Activated naive CD8-positive, alpha-beta T cell treated with anti-CD3 and anti-CD28 coated beads for 36 hours (primary cell): Measurements from ENCODE around the gene KASH5. TPM values are rescaled to one million over a fixed set of nuclear protein-coding genes. Genes with fewer than 3 reads are reported as not detected.

ENCODE experiments used
- DNase-seq: peaks from one replicate; pipeline ENCODE4 v3.0.0; 2021
- H3K27ac Mint-ChIP-seq: one replicate; pipeline ENCODE4 v1.8.0; 2022; ENCODE audit warnings: mild to moderate bottlenecking, moderate library complexity, mixed read lengths
- H3K27me3 Mint-ChIP-seq: one replicate; pipeline ENCODE4 v1.8.0; 2022; ENCODE audit warnings: mild to moderate bottlenecking, mixed read lengths
- H3K36me3 Mint-ChIP-seq: one replicate; pipeline ENCODE4 v1.8.0; 2021; ENCODE audit warnings: mild to moderate bottlenecking, mixed read lengths
- H3K4me1 Mint-ChIP-seq: one replicate; pipeline ENCODE4 v1.8.0; 2021; ENCODE audit warnings: mixed read lengths
- H3K4me3 Mint-ChIP-seq: one replicate; pipeline ENCODE4 v1.8.0; 2022; ENCODE audit warnings: mild to moderate bottlenecking, moderate library complexity, mixed read lengths
- H3K9me3 Mint-ChIP-seq: one replicate; pipeline ENCODE4 v1.8.0; 2022; ENCODE audit warnings: mixed read lengths
- total RNA-seq, 2 experiments: library from RNA; stranded (reverse); gene quantifications; one replicate each; pipeline ENCODE4 v1.2.3, GENCODE V29; 2021

The KASH5 gene
- total RNA-seq, 2 experiments from 2014 or later = 0.45 to 1.1 TPM

DNA sequence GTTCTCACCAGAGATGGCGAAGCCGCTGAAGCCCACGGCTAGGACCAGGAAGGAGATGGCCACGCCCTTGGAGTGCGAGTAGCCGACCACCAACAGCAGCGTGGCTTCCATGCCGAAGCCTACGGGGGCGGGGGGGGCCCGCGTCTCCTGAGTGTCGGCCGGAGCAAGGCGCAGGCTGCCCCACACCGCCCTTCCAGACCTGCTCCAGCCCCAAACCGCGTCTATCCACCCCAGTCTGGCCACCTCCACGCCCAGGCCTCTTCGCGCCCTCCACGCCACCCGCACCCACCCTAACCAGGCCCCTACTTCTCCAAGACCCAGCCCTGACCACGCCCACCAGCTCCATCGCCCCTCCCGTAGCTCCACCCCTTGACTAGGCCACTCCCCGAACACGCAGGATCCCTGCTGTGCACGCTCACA is 43.3 kb downstream of the KASH5 start:
- Mint-ChIP-seq H3K36me3 (peaks cover 2% of the 10 kb centered on the region), H3K4me1 (peaks cover 31% of the 10 kb centered on the region), H3K27ac (no peak overlapping the region), H3K4me3 (no peak overlapping the region), H3K9me3 (no peaks in the 10 kb centered on the region), H3K27me3 (peaks cover 100% of the 10 kb centered on the region)
- DNase-seq = peak; percentile 33

DNA sequence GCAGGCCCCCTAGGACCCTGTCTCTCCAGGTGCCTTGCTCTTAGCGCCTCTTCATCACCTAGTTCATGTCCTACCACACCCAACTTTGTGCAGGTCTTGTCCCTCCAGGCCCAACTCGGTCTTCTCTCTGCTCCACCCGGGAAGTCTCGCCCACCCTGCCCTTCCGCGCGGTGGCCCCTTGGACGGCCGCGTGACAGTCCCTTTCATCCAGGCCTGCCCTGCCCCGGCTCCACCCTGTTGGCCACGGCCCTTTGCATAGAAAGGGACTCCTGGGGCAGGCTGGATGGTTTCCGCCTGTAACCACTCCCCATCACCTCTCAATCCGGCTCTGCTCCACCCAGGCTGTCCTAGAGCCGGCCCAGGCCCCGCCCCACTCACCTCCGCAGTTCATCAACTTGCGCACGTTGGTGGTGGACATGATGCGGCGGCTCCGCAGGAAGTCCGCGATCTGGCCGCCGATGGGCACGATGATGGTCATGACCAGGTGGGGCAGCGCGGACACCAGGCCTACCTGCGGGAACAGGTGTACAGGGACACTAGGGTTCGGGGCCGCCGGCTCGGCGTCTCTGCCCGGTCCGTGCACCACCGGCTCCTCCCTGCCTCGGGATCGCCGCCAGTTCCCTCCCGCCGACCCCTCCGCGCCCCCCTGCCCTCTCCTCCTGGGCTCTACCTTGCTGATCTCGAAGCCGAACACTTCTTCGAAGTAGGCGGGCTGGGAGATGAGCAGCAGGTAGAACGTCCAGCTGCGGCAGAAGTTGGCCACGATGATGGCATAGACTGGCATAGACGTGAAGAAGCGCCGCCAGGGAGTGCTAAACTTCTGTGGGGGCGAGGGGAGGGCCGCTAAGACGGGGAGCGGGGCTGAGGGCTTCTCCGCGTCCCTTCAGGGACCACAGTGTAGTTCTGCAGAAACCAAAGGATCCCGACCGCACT is 44.4 kb downstream of the KASH5 start:
- no peak overlapping the region for H3K27ac Mint-ChIP-seq
- peaks cover 100% of the 10 kb centered on the region for H3K27me3 Mint-ChIP-seq
- H3K4me3 Mint-ChIP-seq = no peak overlapping the region
- peaks cover 2% of the 10 kb centered on the region for H3K36me3 Mint-ChIP-seq
- H3K4me1 Mint-ChIP-seq = peaks cover 29% of the 10 kb centered on the region
- no peak for DNase-seq
- no peaks in the 10 kb centered on the region for H3K9me3 Mint-ChIP-seq

DNA sequence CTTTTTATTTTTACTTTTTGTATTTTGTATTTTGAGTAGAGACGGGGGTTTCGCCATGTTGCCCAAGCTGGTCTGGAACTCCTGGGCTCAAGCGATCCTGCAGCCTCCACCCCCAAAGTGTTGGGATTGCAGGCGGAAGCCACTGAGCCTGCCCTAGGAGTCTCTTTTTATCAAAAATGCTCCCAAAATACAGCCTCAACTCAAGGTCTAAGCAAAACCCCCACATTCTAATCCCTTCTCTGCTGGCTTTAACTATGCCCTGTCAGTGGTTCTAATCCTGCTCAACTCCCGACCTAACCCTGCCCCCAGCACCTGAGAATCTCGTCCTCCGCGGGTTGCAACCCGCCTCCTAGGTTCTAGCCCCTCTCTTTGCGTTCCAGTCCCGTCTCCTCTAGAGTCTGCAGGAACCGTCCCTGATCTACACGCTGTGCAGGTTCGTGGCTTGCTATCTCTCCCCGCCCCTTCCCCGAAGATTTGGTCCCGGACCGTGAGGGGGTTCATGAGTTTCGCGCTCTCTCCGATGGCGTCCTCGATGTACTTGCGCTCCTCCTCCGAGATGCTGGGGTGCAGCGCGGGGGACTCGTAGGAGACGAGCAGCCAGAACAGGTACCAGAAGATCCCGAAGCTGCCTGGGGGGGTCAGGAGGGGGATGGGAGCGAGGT is 45.3 kb downstream of the KASH5 start:
- H3K27me3 Mint-ChIP-seq = peaks cover 100% of the 10 kb centered on the region
- no peak overlapping the region for H3K27ac Mint-ChIP-seq
- H3K9me3 Mint-ChIP-seq = no peaks in the 10 kb centered on the region
- H3K36me3 Mint-ChIP-seq = peaks cover 2% of the 10 kb centered on the region
- DNase-seq = no peak
- no peak overlapping the region for H3K4me3 Mint-ChIP-seq
- peaks cover 24% of the 10 kb centered on the region for H3K4me1 Mint-ChIP-seq

DNA sequence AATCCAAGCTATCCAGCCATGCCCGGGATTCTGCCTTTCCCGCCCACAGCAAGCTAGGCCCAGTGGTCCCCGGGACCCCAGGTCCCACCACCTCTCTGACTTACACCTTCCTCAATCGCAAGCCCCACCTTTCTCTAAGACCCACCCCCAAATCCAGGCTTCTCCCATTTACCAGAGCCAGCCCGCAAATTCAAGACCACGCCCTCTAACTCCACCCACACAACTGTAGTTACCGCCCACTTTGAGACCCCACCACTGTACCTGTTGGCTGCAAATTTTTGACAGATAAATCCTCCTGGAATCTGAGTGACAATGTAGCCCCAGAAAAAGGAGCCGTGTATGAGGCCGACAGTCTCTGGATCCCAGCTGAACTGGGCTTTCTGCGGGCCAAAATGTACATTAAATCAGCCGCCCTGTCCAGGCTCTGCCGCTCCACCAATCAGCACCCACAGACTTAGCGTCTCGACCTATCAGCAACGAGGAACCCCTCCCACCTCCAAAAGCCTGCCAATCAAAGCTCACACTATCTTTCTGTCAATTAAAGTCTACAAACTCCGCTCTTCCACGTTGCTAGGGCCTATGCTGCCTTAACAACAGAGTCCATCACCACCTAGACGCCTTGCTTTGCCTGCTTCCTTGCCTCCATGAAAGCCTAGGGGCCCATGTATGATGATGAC is 47.0 kb downstream of the KASH5 start:
- no peak for DNase-seq
- peaks cover 2% of the 10 kb centered on the region for H3K36me3 Mint-ChIP-seq
- peaks cover 100% of the 10 kb centered on the region for H3K27me3 Mint-ChIP-seq
- no peak overlapping the region for H3K4me3 Mint-ChIP-seq
- no peak overlapping the region for H3K27ac Mint-ChIP-seq
- H3K9me3 Mint-ChIP-seq = no peaks in the 10 kb centered on the region
- peaks cover 19% of the 10 kb centered on the region for H3K4me1 Mint-ChIP-seq

DNA sequence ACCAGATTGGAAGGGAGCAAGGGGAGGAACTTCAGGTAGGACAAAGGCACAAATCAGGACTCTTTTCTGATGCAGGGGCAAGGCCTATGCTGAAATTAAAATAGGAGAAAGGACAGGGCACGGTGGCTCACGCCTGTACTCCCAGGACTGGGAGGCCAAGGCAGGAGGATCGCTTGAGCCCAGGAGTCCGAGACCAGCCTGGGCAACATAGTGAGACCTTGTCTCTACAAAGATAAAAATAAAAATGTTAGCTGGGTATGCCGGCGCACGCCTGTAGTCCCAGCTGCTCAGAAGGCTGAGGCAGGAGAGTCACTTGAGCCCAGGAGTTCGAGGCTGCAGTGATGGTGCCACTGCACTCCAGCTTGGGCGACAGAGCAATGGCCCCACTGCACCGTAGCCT is 47.6 kb downstream of the KASH5 start:
- peaks cover 18% of the 10 kb centered on the region for H3K4me1 Mint-ChIP-seq
- H3K9me3 Mint-ChIP-seq = no peaks in the 10 kb centered on the region
- H3K36me3 Mint-ChIP-seq = peaks cover 2% of the 10 kb centered on the region
- peaks cover 100% of the 10 kb centered on the region for H3K27me3 Mint-ChIP-seq
- H3K27ac Mint-ChIP-seq = no peak overlapping the region
- no peak for DNase-seq
- no peak overlapping the region for H3K4me3 Mint-ChIP-seq

DNA sequence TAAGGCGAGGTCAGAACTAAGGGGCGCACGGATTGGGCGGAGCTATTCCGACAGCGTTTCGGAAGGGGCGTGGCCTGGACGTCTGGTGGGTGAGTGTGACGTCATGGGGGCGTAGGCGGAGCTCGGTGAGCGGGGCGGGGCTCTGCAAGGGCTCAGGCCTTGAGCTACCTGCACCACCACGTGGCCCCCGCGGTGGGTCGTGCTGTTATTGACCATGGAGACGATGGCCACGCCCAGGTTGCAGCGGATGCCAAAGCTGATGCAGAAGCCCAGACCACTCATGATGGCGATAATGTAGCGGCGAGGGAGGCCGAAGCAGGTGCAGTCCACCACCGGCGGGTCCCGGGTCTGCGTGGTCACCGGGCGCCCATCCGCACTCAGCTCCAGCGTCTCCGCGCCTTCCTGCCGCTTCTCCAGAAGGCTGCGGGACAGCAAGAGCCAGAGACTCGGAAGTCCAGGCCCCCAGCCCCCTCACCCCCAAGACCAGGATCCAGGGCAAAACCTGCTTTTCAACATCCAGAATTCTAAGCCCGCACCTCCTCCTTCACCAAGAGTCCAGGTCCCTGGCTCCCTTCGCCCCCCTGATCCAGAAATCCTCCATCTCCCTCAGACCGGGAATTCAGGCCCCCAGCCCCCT is 48.5 kb downstream of the KASH5 start:
- DNase-seq = peak; percentile 76
- no peak overlapping the region for H3K27ac Mint-ChIP-seq
- H3K9me3 Mint-ChIP-seq = no peaks in the 10 kb centered on the region
- H3K4me3 Mint-ChIP-seq = no peak overlapping the region
- peaks cover 99% of the 10 kb centered on the region for H3K27me3 Mint-ChIP-seq
- H3K4me1 Mint-ChIP-seq = peaks cover 22% of the 10 kb centered on the region
- H3K36me3 Mint-ChIP-seq = peaks cover 2% of the 10 kb centered on the region

DNA sequence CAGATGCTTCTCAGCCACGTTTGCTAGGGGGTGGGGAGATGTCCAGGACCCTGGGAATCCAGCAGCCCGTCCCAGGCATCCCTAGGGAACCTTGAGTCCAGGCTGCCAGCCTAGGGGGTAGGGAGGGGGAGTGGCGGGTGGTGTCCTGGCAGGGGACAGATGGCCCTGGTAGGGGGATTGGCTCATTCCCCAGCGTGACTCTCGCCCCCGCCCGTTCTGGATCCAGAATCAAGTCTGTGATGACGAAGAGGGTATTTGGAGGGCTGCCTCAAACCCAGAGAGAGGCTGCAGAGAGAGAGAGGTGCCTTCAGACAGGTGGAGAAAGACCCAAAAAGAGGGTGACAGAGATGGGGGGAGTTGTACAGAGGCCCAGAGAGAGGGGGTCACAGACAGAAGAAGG is 49.2 kb downstream of the KASH5 start:
- peaks cover 2% of the 10 kb centered on the region for H3K36me3 Mint-ChIP-seq
- DNase-seq = no peak
- no peak overlapping the region for H3K4me3 Mint-ChIP-seq
- H3K4me1 Mint-ChIP-seq = peaks cover 27% of the 10 kb centered on the region
- no peaks in the 10 kb centered on the region for H3K9me3 Mint-ChIP-seq
- no peak overlapping the region for H3K27ac Mint-ChIP-seq
- H3K27me3 Mint-ChIP-seq = peaks cover 99% of the 10 kb centered on the region

DNA sequence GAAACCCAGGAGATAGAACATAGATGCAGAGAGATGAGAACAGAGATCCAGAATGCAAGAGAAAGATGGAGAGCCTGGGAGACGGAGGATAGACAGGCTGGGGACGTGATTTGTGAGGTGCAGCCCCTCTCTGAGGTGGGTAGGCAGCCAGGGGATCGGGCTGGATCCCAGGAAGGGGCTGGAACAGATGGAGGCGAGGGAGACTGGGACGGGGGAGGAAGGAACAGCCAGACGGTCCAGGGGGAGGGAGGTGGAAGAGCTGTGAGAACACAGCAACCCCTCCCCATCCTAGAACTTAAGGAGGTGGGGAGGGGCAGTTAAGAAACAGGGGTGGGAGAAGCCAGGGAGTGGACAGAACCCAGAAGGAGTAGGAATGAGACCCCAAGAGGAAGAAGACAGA is 50.2 kb downstream of the KASH5 start:
- peaks cover 28% of the 10 kb centered on the region for H3K4me1 Mint-ChIP-seq
- no peaks in the 10 kb centered on the region for H3K9me3 Mint-ChIP-seq
- no peak overlapping the region for H3K4me3 Mint-ChIP-seq
- H3K27me3 Mint-ChIP-seq = peaks cover 98% of the 10 kb centered on the region
- DNase-seq = no peak
- H3K36me3 Mint-ChIP-seq = peaks cover 2% of the 10 kb centered on the region
- no peak overlapping the region for H3K27ac Mint-ChIP-seq

DNA sequence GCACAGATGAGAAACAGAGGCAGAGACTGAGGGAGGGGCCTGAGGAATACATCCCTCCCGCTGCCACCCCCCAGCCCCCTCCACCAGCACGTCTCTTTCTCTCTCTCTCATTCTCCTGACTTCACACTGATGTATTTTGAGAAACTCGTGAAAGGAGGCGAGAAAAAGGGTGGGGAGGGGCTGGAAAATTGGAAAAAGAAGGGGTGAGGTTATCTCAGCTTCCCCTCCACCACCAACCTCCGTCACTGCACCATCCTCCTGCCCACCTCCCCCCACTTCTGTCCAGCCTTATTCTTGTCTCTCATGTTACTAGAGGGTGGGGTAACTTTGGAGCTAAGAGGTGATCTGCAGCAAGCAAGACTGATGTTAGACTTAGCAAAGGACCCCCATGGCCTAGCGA is 51.8 kb downstream of the KASH5 start:
- Mint-ChIP-seq H3K4me1 (peaks cover 27% of the 10 kb centered on the region), H3K4me3 (no peak overlapping the region), H3K27me3 (peaks cover 83% of the 10 kb centered on the region), H3K9me3 (no peaks in the 10 kb centered on the region), H3K36me3 (peaks cover 2% of the 10 kb centered on the region), H3K27ac (no peak overlapping the region)
- no peak for DNase-seq

DNA sequence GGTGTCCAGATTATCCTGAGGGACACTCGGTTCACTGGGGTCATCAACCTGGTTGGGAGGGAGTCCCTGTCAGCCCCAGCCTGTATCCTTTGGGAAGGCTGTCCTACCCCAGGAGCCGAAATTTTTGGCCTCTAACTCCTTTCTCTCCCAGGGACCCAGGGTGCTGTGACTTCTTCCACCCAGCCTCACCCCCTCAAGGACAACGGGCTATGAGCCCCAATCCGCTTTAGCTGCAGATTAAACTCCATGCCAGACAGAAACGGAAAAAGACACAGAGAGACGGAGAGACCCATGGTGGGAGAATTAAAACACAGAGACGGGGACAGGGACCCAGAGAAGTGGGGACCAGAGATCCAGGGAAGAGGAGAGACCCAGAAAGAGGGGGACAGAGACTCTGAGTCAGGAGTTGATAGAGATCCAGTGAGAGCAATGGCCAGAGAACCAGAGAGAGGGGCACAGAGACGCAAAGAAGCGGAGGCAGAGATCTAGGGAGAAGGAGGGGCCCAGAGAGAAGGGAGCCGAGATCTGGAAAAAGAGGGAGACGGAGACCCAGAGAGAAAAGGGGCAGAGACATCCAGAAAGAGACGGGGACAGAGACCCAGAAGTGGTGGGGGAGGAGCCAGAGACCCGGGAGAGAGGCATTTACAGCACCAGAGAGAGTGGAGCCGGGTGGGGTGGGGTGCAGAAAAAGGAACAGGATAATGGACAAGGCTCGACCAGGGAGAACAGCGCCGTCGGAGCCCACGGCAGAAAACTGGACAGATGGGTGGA is 52.6 kb downstream of the KASH5 start:
- no peaks in the 10 kb centered on the region for H3K9me3 Mint-ChIP-seq
- no peak overlapping the region for H3K4me3 Mint-ChIP-seq
- H3K27me3 Mint-ChIP-seq = peaks cover 75% of the 10 kb centered on the region
- H3K27ac Mint-ChIP-seq = no peak overlapping the region
- no peak for DNase-seq
- peaks cover 32% of the 10 kb centered on the region for H3K4me1 Mint-ChIP-seq
- H3K36me3 Mint-ChIP-seq = peaks cover 2% of the 10 kb centered on the region

DNA sequence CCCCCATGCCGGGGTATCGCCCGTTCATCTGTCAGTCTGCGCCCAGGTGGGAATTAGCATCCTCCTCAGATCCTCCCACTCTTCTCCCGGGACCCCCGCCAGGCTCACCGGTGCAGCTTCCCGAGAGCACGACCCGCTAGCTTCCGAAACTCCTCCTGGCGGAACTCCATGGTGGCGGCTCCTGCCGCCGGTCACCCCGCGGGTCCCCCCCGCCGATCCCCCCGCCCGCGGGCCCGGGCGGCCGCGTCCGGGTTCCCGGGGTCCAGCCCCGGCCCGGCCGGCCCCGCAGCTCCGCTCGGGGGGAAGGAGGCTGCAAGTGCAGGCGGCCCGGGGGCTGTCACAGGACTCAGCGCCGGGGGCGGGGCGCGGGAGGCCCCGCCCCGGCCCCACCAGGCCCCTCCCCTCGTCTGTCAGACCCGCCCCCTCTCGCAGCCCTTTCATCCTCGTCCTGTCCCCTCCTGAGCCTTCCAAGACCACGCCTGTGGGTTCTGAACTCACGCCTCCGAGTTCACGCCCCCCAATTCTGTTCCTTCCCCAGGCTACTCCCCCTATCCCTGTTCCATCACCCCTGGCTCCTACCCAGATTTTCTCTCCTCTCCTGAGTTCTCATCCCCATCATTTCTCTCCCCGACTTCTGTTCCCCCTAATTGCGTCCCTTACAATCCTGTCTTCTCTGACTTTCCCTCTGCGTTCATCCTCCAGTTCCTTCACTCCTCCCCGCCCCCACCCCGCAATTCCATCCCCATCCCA is 53.3 kb downstream of the KASH5 start, which contains the start of gene SLC17A7:
SLC17A7 (minus strand) TSS at position 318 of the 750 bp plus-strand sequence; CDS start at position 170, 148 bp downstream.
- peaks cover 5% of the 10 kb centered on the region for H3K36me3 Mint-ChIP-seq
- H3K9me3 Mint-ChIP-seq = no peaks in the 10 kb centered on the region
- H3K27ac Mint-ChIP-seq = no peak within 1 kb of the TSS
- H3K4me3 Mint-ChIP-seq = peak within 1 kb of the TSS; percentile 79
- peaks cover 67% of the 10 kb centered on the region for H3K27me3 Mint-ChIP-seq
- H3K4me1 Mint-ChIP-seq = peaks cover 27% of the 10 kb centered on the region
- DNase-seq = peak; percentile 50

DNA sequence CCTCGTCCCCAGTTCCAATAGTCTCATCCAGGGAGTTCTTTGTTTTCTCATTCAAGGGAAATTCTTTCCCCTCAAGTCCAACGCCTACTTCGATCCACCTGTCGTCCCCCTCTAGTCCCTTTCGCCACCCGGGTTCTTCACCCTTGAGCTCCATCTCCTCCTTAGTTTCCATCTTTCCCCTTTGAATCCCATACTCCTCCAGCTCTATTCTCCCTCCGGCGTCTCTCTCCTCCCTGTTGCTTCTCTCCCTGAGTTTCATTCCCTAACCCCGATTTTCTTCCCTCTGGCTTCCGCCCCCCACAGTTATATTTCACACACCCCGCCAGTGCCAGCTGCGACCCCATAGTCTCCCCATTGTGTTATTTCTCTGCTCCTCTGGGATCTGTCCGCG is 53.9 kb downstream of the KASH5 start:
- no peak for DNase-seq
- Mint-ChIP-seq H3K36me3 (peaks cover 5% of the 10 kb centered on the region), H3K4me3 (peak overlapping the region; percentile 79), H3K9me3 (no peaks in the 10 kb centered on the region), H3K27ac (no peak overlapping the region), H3K27me3 (peaks cover 61% of the 10 kb centered on the region), H3K4me1 (peaks cover 23% of the 10 kb centered on the region)

DNA sequence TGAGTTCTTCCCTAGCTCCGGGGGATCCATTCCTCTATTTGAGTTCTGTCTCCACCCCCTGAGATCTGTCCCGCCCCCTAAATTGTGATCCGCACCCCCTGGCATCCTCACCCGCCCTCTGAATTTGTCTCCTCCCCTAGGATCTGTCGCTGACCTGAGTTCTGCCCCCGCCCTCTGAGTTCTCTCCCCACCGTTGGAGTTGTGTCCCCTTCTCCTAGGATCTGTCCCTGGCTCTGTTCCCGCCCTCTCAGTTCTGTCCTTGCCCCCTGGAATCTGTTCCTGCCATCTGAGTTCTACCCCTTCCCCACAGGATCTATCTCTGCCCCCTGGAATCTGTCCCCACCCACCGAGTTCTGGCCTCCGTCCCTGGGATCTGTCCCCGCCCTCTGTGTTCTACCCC is 54.3 kb downstream of the KASH5 start:
- no peaks in the 10 kb centered on the region for H3K9me3 Mint-ChIP-seq
- peaks cover 22% of the 10 kb centered on the region for H3K4me1 Mint-ChIP-seq
- no peak for DNase-seq
- peak overlapping the region; percentile 79 for H3K4me3 Mint-ChIP-seq
- H3K27ac Mint-ChIP-seq = no peak overlapping the region
- peaks cover 57% of the 10 kb centered on the region for H3K27me3 Mint-ChIP-seq
- H3K36me3 Mint-ChIP-seq = peaks cover 5% of the 10 kb centered on the region
